ENCODE results near the gene DOCK4.

DOCK4 gene

GRCh38 chr7:112010994-112011393 is 195.2 kb downstream of the DOCK4 start:
- in situ Hi-C loops (cut with MboI; ENCODE audit: low pct_unique_long_range_greater_than_20kb, low sequenced_read_pairs) = no loop called here

GRCh38 chr7:112010109-112010508 is 196.1 kb downstream of the DOCK4 start:
- no peak for DNase-seq
- in situ Hi-C loops (cut with MboI; ENCODE audit: low pct_unique_long_range_greater_than_20kb, low sequenced_read_pairs) = no loop called here

More at GRCh38 chr7:112010994-112011393, 195.2 kb downstream of the DOCK4 start:
- no peak for DNase-seq

DNA sequence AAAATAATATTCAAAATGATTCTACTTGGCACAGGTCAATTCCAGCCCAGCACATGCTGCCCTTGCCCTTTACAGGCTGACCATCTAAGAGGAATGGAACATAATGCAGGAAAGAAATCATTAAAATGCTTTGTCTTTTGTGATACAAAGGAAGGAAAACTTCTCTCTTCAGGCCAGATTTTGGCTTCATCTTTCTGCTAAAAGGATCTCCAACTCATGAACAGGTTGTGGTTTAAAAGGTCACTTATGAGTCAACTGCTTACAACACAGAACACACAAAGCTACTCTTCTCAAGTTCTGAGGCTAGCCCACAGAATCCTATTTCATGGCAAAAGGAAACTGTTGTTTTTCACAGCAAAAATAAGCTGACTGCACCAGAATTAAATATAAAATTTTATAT is 197.1 kb downstream of the DOCK4 start:
- no peak for DNase-seq
- in situ Hi-C loops (cut with MboI; ENCODE audit: low pct_unique_long_range_greater_than_20kb, low sequenced_read_pairs) = no loop called here

DNA sequence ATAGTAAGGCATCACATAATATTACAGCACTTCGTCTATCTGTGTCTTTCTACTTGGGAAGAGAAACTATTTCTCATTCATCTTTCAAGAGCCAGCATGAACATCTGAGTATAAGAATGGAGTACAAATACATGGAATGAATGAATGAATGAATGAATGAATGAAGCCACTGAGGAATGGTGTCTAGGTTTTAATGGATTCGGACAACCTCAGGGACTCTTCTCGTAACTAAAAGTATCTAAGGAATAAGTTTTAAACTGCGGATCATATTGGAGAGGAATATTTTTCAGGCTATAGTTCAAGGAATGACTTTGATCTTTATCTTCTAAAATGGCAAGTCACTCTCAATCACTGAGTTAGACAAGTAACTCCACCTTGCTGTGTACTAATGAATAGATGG is 199.0 kb downstream of the DOCK4 start:
- in situ Hi-C loops (cut with MboI; ENCODE audit: low pct_unique_long_range_greater_than_20kb, low sequenced_read_pairs) = no loop called here
- DNase-seq = no peak

- DNase-seq = no peak
- in situ Hi-C loops (cut with MboI; ENCODE audit: low pct_unique_long_range_greater_than_20kb, low sequenced_read_pairs) = no loop called here
Observed at GRCh38 chr7:112006071-112006470, 200.1 kb downstream of the DOCK4 start.

- no peak for DNase-seq
- in situ Hi-C loops (cut with MboI; ENCODE audit: low pct_unique_long_range_greater_than_20kb, low sequenced_read_pairs) = no loop called here
Observed at GRCh38 chr7:112005205-112005775, 200.9 kb downstream of the DOCK4 start.

- in situ Hi-C loops (cut with MboI; ENCODE audit: low pct_unique_long_range_greater_than_20kb, low sequenced_read_pairs) = no loop called here
Observed at GRCh38 chr7:112001091-112001826, 204.9 kb downstream of the DOCK4 start.

GRCh38 chr7:111998326-111998725 is 207.9 kb downstream of the DOCK4 start:
- DNase-seq = no peak
- in situ Hi-C loops (cut with MboI; ENCODE audit: low pct_unique_long_range_greater_than_20kb, low sequenced_read_pairs) = no loop called here

More at GRCh38 chr7:112001091-112001826, 204.9 kb downstream of the DOCK4 start:
- no peak for DNase-seq

DNA sequence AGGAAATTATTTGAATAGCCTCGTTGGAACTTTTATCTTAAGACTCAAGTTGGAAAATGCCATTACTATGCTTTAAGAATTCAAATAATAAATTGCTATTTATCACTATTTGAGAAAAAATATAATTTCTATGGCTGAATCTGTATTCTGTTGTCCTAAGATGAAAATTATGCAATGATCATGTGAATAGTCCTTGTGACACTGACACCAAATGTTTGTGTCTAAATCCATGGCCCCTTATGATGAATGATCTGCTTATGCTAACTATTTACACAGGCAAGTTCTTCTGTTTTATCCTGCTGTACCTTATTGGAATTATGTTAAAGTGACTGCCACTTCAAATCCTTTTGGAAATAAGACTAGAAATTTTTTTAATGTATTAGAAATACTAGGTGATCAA is 208.7 kb downstream of the DOCK4 start:
- in situ Hi-C loops (cut with MboI; ENCODE audit: low pct_unique_long_range_greater_than_20kb, low sequenced_read_pairs) = no loop called here
- DNase-seq = no peak

- in situ Hi-C loops (cut with MboI; ENCODE audit: low pct_unique_long_range_greater_than_20kb, low sequenced_read_pairs) = no loop called here
Observed at GRCh38 chr7:111992601-111993000, 213.6 kb downstream of the DOCK4 start.

DNA sequence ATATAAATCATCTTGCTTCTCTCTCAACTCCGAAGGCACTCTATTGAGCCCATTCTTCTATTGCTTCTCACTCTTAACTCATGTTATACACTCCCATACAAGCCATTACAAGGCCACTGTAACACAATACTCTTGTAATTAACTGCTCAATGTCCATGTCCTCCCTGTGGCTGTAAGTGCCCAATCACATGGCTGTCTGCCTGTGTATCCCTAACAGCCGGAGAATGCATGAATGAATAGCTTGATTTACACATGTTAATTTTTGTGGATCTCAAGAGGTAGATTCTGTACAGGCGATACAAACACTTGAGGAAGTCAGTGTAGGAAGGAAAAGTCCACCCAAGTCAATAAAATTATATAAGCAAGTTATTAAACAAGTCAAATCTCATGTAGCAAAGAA is 215.6 kb downstream of the DOCK4 start:
- no peak for DNase-seq
- in situ Hi-C loops (cut with MboI; ENCODE audit: low pct_unique_long_range_greater_than_20kb, low sequenced_read_pairs) = no loop called here

More at GRCh38 chr7:111992601-111993000, 213.6 kb downstream of the DOCK4 start:
- DNase-seq = no peak

- in situ Hi-C loops (cut with MboI; ENCODE audit: low pct_unique_long_range_greater_than_20kb, low sequenced_read_pairs) = no loop called here
- no peak for DNase-seq
Observed at GRCh38 chr7:111987886-111988285, 218.3 kb downstream of the DOCK4 start.

DNA sequence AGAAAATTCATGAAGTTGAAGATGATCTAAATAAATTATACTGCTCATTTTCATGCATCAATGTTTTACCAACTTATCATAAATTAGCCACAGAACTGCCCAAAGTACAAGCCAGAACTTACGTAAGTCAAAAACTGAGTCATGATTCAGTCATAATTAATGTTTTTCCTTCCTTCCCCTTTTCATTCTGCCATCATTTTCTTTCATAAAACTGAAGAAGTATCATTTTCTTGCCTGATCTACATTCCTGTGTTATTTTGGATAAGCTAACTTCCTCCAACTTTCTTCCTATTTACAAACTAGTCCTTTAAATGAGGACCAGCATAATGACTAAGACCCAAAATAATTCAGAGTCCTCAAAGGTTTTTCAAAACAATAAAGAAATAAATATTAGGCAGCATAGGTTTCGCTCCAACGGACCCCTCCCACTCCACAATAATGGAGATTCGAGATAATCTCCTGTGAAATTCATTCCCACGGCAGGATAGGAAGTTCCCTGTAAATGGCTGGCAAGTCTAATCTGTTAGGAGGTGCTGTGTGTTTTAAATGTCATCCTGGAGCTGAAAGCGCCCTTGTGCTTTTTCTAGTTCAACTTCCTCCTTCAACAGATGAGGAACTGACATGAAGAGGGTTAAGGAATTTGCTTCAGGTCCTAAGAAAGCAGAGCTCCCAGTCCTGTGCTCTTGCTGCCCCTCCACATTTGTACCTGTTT is 218.9 kb downstream of the DOCK4 start:
- DNase-seq = peak; percentile 80
- in situ Hi-C loops (cut with MboI; ENCODE audit: low pct_unique_long_range_greater_than_20kb, low sequenced_read_pairs) = no loop called here

DNA sequence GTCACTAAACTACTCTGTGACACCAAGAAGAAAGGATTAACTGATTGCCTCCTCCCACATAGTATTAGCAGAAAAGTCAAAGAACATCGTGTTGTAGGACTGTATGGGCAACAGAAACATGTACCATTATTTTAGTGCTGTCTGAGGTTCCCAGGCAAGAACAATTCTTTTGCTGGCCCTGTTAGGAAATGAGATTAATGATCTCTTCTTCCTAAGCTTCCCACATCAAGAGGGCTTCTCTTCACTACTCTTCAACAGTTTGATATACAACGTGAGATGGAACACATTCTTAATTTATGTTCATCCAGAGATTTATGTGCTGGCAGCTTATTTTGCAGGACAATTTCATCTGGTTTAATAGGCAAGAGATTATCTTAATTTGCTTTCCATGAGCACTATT is 219.6 kb downstream of the DOCK4 start:
- DNase-seq = no peak
- in situ Hi-C loops (cut with MboI; ENCODE audit: low pct_unique_long_range_greater_than_20kb, low sequenced_read_pairs) = no loop called here

GRCh38 chr7:111985798-111986197 is 220.4 kb downstream of the DOCK4 start:
- no peak for DNase-seq

DNA sequence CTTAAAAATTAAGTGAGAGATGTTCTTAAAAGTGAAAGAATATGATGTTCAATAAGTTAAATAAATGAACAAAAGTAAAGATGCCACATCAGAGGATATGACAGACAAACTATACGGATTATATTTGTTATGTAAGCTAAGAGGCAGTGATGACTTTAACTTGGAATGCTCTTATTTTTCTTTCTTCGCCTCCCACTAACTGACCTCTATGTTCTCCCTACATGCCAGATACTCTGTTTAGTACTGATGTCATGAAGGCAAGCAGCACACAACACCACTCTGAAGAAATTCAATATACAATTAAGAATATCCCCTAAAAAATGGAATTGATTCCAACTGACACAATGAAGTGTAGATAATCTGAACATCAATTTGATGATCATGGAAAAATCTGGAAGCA is 223.4 kb downstream of the DOCK4 start:
- in situ Hi-C loops (cut with MboI; ENCODE audit: low pct_unique_long_range_greater_than_20kb, low sequenced_read_pairs) = no loop called here
- no peak for DNase-seq

More at GRCh38 chr7:111985798-111986197, 220.4 kb downstream of the DOCK4 start:
- in situ Hi-C loops (cut with MboI; ENCODE audit: low pct_unique_long_range_greater_than_20kb, low sequenced_read_pairs) = no loop called here

GRCh38 chr7:111982133-111982532 is 224.1 kb downstream of the DOCK4 start:
- peak; percentile 4 for DNase-seq
- in situ Hi-C loops (cut with MboI; ENCODE audit: low pct_unique_long_range_greater_than_20kb, low sequenced_read_pairs) = no loop called here

DNA sequence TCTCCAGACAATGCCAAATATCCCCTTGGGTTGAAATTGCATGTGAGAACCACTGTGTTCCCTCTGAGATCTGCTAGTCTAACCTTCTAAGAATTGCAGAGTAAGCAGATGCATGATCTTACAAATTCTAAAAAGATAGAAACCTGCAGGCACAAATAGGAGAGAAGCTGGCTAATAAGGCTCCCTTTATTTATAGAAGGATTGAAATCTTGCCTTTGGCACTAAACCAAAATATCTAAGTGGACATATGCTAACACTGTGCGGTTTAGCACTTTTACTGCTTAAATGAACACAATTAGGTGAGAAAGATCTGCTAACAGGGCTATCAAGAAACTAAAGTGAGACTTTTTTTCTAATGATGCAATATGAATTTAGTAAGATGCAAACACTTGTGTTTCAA is 225.5 kb downstream of the DOCK4 start:
- DNase-seq = no peak
- in situ Hi-C loops (cut with MboI; ENCODE audit: low pct_unique_long_range_greater_than_20kb, low sequenced_read_pairs) = no loop called here

DNA sequence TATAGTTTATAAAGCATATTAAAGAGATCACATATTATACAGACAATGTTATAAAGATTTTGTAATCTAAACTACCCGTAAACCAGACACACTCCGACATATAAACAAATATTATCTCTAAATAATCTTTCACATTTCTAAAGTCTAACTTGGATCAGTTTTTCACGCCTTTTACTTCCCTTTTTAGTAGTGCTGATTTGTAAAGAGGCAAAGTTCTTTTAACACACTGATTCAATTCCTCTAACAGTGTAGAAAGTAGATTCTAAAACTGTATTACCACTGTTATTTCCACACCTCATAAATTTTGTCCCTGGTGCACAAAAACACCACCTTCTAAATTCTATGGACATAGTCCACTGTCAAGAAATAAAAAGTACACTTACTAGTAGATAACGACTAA is 230.9 kb downstream of the DOCK4 start:
- in situ Hi-C loops (cut with MboI; ENCODE audit: low pct_unique_long_range_greater_than_20kb, low sequenced_read_pairs) = no loop called here

DNA sequence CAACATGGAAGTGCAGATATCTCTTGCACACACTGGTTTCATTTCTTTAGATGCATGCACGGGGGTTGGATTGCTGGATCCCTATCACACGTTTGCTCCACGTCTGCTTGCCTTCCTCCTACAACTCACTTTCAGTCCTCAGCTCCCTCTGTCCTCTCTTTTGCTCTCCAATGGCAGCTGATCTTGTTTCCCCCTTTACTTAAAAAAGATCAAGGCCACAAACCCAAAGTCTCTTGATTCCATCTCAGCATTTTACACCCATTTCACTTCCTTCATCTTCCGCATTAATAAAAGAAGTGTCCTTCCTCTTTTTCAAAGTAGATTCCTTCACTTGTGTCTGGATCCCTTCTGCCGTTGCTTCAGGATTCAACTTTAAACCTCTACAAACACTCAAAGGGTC is 245.2 kb downstream of the DOCK4 start:
- in situ Hi-C loops (cut with MboI; ENCODE audit: low pct_unique_long_range_greater_than_20kb, low sequenced_read_pairs) = no loop called here
- no peak for DNase-seq

More for the DNA sequence above, 230.9 kb downstream of the DOCK4 start:
- DNase-seq = no peak

All from KBM-7 (cell line).